Right lobe of liver (tissue), 6 donors: ENCODE measurements around the gene RERE. TPM values are rescaled to one million over a fixed set of nuclear protein-coding genes. Genes with fewer than 3 reads are reported as not detected.
A peak's percentile ranks its signal among the peaks of the same experiment; 100 is the strongest.

Experiments
- ATAC-seq, 4 donors: fragments of 200-7000 bp; cut with Tn5 transposase; one replicate each; pipeline ENCODE4 v1.9.1; 2020; ENCODE audit warnings: mild to moderate bottlenecking in 4 of 4, moderate library complexity in 4 of 4
- DNase-seq, 3 donors: peaks; one replicate each; pipeline ENCODE4 v3.0.0-alpha.2; 2020
- H3K27ac ChIP-seq, 3 donors: fragments of 200-600 bp; one replicate each; pipeline ENCODE4 v1.8.0; 2022
- H3K27me3 ChIP-seq, 2 donors: fragments of 200-600 bp; one replicate each; pipeline ENCODE4 v1.8.0; 2022
- H3K36me3 ChIP-seq, 4 donors: fragments of 200-600 bp; sonication (generic) in 1 of 4; one replicate each; pipeline versions ENCODE4 v1.5.1 to v1.8.0; 2017 to 2022; ENCODE audit warnings: control low read depth in 1 of 4
- H3K4me1 ChIP-seq, 4 donors: fragments of 200-600 bp; sonication (generic) in 1 of 4; one replicate each; pipeline versions ENCODE4 v1.5.1 to v1.8.0; 2017 to 2022; ENCODE audit warnings: control low read depth in 1 of 4
- H3K4me3 ChIP-seq, 3 donors: fragments of 200-600 bp; one replicate each; pipeline ENCODE4 v1.8.0; 2022
- H3K9me3 ChIP-seq, 4 donors: fragments of 200-600 bp; sonication (generic) in 1 of 4; one replicate each; pipeline versions ENCODE4 v1.5.1 to v1.8.0; 2017 to 2022; ENCODE audit warnings: control low read depth in 1 of 4
- CTCF ChIP-seq, 4 donors: fragments of 200-600 bp in 3 of 4; fragments of 450-650 bp in 1 of 4; IDR thresholded peaks; one replicate each; pipeline versions ENCODE4 v1.5.1 to v1.8.0; 2016 to 2022; ENCODE audit warnings: antibody characterized with exemption in 4 of 4, mild to moderate bottlenecking in 2 of 4
- POLR2A ChIP-seq: fragments of 450-650 bp; IDR thresholded peaks from one replicate; pipeline ENCODE4 v1.6.1; 2017; ENCODE audit warnings: antibody characterized with exemption, mild to moderate bottlenecking
- WGBS: methylation state at CpG from one replicate; pipeline ENCODE4 v1.1.6; 2018; ENCODE audit warnings: low coverage, low lambda C conversion rate; ENCODE audit not compliant: insufficient coverage; ENCODE audit errors: missing lambda C conversion rate; 5-methylcytosine and 5-hydroxymethylcytosine counted together
- intact Hi-C, 2 donors: fragments of 100-400 bp; cut with DNase I; formaldehyde crosslinking; loops; one replicate each; pipeline versions ENCODE4 v1.11.2 to v1.14.1; 2022
- total RNA-seq, 6 experiments: library from RNA; depleted of rRNA in 2 of 6; stranded (reverse); fragments of >200 nt in 2 of 6; fragmentation: NEBNext Ultra II Directional in 3 of 6; extraction: Animal tissue kit (Norgen Biotek cat#: 25700) in 3 of 6; gene quantifications; one replicate each; pipeline versions ENCODE4 v1.1.0 to v1.2.4, GENCODE V29; 2016 to 2023
- donor health status: DM: no; HTN: yes; CAD: no.
- donor health status: DM: no; HTN: no; CAD: no.
- donor health status: DM: no; HTN: no; CAD: no.
- donor health status: DM: no; HTN: yes; CAD: no.
- donor health status: DM: no; HTN: yes; CAD: no.

Gene RERE
- total RNA-seq, 6 experiments from 2014 or later, result 17.5 to 38.4 (median 25.0) TPM

- no peaks in the 10 kb centered on the region for H3K9me3 ChIP-seq
- no peak overlapping the region for H3K4me3 ChIP-seq
- no peaks in the 10 kb centered on the region for H3K36me3 ChIP-seq
- no peaks in the 10 kb centered on the region for H3K27me3 ChIP-seq
- H3K27ac ChIP-seq, result no peak overlapping the region
- H3K4me1 ChIP-seq, result no peaks in the 10 kb centered on the region
- no peak for TF ChIP-seq POLR2A
- no peak for TF ChIP-seq CTCF (IDR thresholded peaks at IDR 0.05)
- WGBS, result 38% methylated on average over 2 of the region's 11 CpGs
- peak in 1 of 4 donors; percentile 7 for ATAC-seq
- intact Hi-C loops, result loop anchor here in 1 of 2 donors (10.0 kb wide), 1 partner anchor 368 kb away; no protein-coding TSS in a partner anchor
- DNase-seq, result no peak
These were observed 474.4 kb downstream of the RERE start for GRCh38 chr1:8343044-8343443.

DNA sequence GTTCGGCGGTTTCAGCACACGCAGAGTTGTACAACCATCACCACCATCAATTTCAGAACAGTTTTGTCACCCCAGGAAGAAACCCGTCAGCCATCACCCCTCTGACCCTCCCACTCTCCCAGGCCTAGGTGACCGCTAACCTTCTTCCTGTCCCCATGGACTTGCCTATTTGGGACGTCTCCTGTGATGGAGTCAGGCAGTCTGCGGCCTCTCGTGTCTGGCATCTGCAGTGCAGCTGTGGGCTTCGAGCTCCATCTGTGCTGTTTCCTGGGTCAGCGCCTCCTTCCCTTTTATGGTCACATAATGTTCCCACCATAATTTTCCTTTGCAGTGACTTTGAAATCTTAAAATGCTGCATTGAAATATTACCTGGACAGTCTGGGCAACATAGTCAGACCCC is 475.1 kb downstream of the RERE start:
- 78% methylated on average over 3 of the region's 10 CpGs for WGBS
- Histone ChIP-seq H3K27me3 (no peaks in the 10 kb centered on the region), H3K9me3 (no peaks in the 10 kb centered on the region), H3K36me3 (no peaks in the 10 kb centered on the region), H3K4me1 (no peaks in the 10 kb centered on the region), H3K27ac (no peak overlapping the region), H3K4me3 (no peak overlapping the region)
- DNase-seq (no peak), ATAC-seq (no peak)
- no peak for TF ChIP-seq POLR2A
- no peak for TF ChIP-seq CTCF (IDR thresholded peaks at IDR 0.05)
- intact Hi-C loops, result loop anchor here in 1 of 2 donors (10.0 kb wide), 1 partner anchor 368 kb away; no protein-coding TSS in a partner anchor

DNA sequence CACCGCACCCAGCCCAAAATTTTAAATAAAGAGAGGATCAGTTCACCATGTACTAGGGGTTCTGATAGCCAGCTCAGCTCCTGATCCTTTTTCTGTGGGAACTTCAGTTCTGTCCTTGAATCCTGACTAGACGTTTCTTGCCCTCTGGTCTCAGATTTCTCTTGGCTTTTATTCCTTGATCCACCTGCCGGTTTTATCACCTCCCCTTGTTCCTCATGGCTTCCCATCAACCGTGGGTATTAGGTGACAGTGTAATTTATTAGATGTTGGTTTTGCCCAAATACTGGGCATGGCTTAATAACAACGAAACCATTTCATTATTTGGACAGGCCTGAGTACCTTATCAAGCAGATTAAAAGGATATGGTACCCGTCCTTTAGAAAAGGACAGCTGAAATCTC is 477.0 kb downstream of the RERE start:
- H3K27ac ChIP-seq, result no peak overlapping the region
- H3K36me3 ChIP-seq, result no peaks in the 10 kb centered on the region
- no peaks in the 10 kb centered on the region for H3K27me3 ChIP-seq
- intact Hi-C loops, result loop anchor here in 1 of 2 donors (10.0 kb wide), 1 partner anchor 366 kb away; no protein-coding TSS in a partner anchor
- no peak overlapping the region for H3K4me3 ChIP-seq
- no peaks in the 10 kb centered on the region for H3K9me3 ChIP-seq
- no peaks in the 10 kb centered on the region for H3K4me1 ChIP-seq
- no peak for ATAC-seq
- DNase-seq, result no peak
- WGBS, result 84% methylated on average over 5 of the region's 6 CpGs
- TF ChIP-seq CTCF (IDR thresholded peaks at IDR 0.05), result no peak
- no peak for TF ChIP-seq POLR2A

DNA sequence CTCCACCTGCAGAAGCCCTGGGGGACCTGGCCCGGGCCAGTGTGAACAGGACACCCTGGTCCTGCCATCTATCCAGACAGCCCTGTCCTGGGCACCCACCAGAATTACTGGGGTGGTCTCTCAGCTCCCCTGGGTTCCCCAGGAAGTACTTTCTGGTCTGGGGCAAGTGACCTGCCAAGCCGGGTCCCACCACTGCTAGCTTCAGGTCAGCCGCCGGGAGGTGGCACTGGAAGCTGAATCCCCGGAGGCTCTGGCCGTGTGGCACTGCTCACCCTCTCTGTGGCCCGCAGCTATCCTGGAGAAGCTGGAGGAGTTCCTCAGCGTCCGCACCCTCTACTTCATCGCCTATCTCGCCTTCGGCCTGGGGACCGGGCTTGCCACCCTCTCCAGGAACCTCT is 478.2 kb downstream of the RERE start:
- TF ChIP-seq CTCF (IDR thresholded peaks at IDR 0.05) (no peak), POLR2A (no peak)
- Histone ChIP-seq H3K27me3 (no peaks in the 10 kb centered on the region), H3K27ac (no peak overlapping the region), H3K4me3 (no peak overlapping the region), H3K9me3 (no peaks in the 10 kb centered on the region), H3K36me3 (no peaks in the 10 kb centered on the region), H3K4me1 (no peaks in the 10 kb centered on the region)
- DNase-seq, result no peak
- no peak for ATAC-seq
- 95% methylated on average over 7 of the region's 13 CpGs for WGBS
- intact Hi-C loops, result no loop called here
